GM21528 (cell line): ENCODE data around the gene FGF3.

Experiments
- ATAC-seq: cut with Tn5 transposase; IDR thresholded peaks from one replicate; pipeline ENCODE4 v1.9.1; 2021; ENCODE audit warnings: mild to moderate bottlenecking, moderate library complexity; ENCODE audit not compliant: unreplicated experiment, low FRiP score

Gene FGF3

DNA sequence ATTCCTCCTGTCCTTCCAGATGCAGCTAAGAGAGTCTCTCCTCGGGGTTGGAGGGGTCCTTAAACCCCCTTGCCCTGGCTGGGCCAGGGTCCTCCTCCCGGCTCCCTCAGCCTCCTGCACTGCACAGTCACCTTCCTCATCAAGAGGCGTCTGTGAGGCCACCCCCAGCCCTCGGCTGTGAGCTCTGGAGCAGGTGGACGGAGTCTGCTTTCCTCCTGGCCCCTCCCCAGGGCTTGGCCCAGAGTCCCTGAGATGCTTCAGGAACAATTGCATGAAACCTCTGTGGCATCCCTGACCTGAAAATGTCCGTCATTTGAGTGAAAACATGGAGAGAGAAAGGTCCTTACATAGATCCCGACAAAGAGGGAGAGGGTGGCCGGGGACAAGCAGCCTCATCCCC is 6.7 kb upstream of the FGF3 start:
- ATAC-seq: no peak

DNA sequence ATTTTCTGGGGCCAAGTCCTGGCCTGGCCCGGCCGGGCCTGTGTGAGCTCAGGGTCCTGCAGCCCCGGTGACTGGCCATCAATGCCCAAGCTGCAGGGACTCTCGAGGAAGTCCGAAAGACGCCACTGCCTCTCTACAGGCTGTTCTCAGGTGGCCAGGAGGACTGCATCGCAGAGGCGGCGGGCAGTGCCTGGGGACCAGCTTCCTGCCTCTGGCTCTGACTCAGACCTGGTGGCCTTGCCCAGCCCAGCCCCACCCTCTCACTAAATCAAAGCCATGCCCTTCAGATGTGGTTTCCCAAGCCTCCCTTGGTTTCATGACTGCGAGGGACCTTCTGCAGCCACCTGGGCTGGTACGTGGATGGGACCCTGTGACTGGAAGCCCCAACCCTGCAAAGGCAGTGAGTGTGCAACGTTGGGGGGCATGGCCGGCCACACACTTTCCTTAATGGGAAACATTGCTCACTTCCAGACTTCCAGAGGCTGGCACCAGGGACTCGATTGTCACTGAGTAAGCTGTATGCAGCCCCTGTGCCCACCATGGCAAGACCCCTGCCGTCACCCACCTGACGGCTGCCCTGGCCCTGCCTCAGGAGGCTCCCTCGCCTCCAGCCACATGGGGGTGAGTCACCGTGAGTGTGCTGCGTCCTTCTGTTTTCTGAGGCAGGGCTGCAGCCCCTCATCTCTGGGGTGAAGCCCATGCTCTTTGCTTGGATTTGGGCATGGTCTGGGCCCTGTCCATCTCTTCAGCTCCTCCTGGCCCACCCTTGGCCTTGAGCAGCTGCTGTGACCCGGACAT is 6.0 kb upstream of the FGF3 start:
- ATAC-seq: no peak

GRCh38 chr11:69823641-69824265 is 4.5 kb upstream of the FGF3 start:
- no peak for ATAC-seq

DNA sequence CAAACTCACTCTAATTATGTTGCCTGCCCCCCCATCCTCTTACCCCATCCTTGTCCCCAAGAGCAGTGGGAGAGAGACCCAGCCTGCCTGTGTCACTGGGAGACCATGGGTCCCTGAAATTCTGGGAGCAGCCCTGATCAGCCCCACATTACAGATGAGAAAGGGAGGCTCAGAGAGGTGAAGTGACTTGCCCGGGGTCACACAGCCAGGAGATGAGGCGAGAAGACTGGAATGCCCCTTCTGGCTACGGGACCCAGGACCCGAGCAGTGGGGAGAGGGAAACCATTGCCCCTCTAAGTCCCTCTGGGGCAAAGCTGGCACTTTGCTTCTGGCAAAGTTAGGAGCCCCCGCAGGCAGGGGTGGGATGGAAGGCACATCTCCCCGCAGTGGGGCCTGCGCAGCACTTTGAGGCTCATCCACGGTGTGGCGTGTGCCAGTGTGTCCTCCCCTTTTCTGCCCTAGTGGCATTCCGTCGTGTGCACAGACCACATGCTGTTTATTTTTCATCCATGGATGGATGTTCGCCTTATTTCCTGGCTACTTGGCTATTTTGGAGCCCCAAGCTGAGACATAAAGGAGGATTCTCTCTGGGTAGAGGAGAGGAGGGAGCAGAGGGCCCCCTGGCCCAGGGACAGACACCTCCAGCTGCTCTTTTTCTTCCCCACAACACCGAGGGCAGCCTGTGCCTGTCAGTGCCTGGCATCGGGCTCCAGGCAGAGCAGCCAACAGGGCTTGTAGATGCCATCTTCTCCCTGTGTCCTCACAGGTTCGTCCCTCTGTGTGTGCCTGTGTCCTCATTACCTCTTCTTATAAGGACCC is 3.7 kb upstream of the FGF3 start:
- ATAC-seq: no peak

GRCh38 chr11:69821511-69822040 is 2.4 kb upstream of the FGF3 start:
- ATAC-seq: no peak

- no peak for ATAC-seq
Measured at GRCh38 chr11:69820441-69820840, 1.2 kb upstream of the FGF3 start.

GRCh38 chr11:69819541-69820070 is 390 bp upstream of the FGF3 start:
- ATAC-seq: no peak

DNA sequence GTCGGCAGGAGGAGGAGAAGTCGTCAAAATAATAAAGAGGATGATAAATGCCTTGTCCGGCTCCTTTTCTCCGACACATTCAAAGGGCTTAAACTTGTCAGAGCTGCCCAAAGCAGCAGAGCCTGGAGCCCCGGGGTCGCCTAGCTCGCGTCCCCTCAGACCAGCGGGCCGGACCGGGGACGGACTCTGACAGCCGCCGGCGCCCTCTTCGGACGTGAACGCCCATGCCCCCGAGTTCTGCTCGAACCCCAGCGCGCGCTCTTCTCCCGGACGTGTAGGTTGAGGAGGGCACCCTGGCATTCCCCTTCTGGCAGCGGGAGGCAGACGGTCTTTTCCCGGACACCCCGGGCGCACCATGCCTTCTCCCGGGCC is 999 bp downstream of the FGF3 start:
- ATAC-seq: no peak

DNA sequence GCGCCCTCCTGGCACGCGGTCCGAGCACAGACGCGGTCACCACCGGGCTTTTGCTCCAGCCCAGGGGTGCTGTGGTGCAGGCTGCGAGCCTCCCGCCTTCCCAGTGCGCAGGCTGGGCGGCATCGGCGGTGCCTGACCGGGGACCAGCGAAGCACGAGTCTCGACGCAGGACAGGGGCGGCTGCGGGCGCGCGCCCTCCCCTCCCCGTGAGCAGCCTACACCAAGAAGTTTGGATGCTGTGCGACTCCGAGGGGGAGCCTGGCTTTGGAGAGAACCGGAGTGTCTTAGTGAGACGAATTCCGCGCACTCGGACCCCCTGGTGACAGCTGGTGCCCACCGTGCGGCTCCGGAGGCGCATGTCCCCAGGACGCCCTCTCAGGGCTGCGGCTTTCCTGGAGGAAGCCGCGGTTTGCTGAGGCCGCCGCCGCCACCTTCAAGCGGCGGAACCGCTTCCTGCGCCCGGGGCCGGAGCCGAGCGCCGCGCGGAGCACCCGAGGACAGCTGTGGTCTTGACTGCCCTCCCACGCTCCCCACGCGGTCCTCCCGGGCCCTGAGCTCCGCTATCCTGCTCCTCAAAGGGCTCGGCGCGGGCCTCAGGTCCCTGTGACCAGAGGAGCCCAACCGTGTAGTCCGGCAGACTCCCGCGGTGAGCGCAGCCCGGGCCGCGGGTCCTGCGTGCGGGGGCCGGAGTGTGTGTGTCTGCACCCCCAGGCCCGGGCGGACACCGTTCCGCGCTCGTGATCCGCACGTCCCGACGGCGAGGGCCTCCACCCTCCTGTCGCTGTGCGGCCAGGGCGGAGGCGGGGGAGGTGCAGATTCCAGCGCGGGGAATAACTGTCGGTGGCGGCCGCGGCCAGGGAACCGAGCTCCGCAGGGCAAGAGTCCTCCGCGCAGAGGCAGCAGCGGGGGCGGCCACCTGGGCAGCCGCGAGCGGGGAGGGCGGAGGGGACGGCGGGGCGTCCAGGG is 1.7 kb downstream of the FGF3 start:
- ATAC-seq: no peak

GRCh38 chr11:69816671-69817070 is 2.5 kb downstream of the FGF3 start:
- no peak for ATAC-seq

GRCh38 chr11:69815973-69816372 is 3.2 kb downstream of the FGF3 start:
- no peak for ATAC-seq

DNA sequence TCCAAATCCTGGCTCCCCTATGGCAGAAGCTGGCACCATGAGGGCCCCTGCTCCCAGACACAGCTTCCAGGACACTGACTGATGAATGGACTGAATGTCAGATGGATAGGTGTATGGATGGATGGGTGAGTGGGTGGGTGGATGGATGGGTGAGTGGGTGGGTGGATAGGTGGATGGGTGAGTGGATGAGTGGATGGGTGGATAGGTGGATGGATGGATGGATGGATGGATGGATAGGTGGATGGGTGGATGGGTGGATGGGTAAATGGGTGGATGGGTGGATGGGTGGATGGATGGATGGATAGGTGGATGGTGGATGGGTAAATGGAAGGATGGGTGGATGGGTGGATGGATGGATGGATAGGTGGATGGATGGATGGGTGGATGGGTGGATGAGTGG is 4.3 kb downstream of the FGF3 start:
- no peak for ATAC-seq

GRCh38 chr11:69814411-69814810 is 4.8 kb downstream of the FGF3 start:
- no peak for ATAC-seq

DNA sequence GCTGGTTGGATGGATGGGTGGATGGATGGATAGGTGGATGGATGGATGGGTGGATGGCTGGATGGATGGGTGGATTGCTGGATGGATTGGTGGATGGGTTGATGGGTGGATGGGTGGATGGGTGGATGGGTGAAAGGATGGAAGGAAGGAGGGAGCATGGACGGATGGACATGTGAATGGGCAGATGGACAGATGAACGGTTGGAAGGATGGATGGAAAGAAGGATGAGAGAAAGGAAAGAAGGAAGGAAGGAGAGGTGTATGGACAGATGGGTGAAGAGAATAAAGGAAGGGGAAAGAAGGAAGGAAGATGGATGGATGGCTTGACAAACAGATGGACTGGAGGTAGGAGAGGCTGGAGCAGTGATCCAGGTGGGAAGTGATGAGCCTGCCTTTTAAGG is 5.4 kb downstream of the FGF3 start:
- no peak for ATAC-seq

GRCh38 chr11:69812946-69813345 is 6.3 kb downstream of the FGF3 start:
- ATAC-seq: no peak

GRCh38 chr11:69812256-69812655 is 7.0 kb downstream of the FGF3 start:
- no peak for ATAC-seq

DNA sequence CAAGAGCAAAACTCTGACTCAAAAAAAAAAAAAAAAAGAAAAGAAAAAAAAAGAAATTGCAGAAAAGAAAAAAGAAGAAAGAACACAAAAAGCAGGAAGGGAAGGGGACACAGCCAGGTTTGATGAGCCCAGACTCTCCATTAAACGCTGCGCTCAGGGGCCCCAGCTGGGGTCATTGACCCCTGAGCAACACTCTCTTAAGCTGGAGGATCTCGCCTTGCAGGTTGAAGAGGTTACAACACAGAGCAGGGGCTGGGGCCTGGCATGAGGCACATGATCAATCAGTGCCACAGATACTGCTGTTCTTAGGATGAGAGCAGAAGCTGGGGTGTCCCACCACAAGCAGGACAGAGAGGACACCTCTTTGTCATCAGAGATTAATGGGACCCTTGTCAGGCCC is 7.8 kb downstream of the FGF3 start:
- no peak for ATAC-seq

DNA sequence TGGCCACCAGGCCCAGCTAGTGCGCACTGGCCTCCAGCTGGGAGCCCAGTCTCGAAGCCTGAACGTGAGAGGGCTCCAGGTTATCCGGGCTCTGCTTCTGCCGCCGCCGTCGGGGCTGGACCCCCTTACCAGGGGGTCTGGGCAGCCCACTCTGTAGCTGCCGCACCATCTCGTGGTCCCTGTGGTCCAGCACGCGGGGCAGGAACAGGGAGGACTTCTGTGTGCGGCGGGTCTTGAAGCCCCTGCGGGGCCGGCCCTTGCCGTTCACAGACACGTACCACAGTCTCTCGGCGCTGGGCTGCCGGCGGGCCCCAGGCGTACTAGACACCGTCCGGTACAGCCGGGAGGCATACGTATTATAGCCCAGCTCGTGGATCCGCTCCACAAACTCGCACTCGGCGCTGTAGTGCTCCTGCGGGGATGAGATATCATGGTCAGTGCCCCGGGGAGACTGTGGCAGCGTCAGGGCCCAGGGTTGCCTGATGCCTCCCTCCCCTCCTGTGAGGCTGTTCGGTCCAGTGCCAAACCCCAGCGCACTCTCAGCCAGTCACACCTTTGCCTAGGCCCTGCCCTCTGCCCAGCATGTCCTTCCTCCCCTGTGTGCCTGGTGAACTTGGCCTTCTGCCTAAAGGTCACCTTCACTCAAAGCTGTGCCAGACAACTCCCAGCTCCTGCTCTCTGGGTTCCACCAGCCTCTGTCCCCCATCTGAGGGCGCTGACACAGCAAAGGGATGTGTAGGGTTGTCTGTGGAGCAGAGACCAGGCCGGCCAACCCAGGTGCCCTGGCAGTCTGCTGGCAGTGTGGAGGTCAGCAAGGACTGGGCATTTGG is 8.7 kb downstream of the FGF3 start:
- no peak for ATAC-seq

DNA sequence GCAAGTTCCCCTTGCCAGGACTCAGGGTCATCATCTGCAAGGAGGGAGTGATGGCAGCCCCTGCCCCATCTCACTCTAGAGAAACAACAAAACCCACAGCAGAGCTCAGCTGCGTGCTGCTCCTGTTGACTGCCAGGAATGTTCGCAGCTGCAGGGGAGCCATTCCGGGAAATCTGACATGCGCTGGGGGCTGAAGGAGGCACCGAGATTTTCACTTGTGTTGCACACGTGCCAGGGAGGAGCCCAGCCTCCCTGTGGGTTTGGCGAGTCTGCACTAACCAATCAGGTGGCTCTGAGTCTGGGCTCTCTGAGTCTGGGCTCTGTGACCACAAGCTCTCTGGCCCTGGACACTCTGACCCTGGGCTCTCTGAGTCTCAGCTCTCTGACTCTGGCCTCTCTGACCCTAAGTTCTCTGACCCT is 10.5 kb downstream of the FGF3 start:
- ATAC-seq: no peak
